ENCODE data around the gene DNAI1.

DNA sequence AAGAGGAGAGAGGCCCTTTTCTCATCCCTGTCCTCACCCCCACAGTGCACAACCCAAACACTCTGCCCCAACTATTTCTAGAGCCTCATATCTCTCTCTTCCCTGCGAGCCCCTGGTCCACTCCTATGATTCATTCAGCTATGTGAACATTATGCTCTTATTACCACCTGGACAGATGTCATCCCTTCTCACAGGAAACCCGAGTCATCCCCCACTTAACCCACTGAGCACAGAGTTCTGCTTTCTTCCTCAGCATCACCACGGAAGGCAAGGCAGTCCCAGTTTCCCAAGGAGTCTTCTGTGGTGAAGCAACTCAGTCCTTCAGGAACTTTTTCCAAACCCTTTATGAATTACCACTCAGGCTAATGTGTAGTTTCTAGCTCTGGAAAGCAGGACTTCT lies 1.3 kb downstream of the DNAI1 start:
- TF ChIP-seq, protein P1, sequence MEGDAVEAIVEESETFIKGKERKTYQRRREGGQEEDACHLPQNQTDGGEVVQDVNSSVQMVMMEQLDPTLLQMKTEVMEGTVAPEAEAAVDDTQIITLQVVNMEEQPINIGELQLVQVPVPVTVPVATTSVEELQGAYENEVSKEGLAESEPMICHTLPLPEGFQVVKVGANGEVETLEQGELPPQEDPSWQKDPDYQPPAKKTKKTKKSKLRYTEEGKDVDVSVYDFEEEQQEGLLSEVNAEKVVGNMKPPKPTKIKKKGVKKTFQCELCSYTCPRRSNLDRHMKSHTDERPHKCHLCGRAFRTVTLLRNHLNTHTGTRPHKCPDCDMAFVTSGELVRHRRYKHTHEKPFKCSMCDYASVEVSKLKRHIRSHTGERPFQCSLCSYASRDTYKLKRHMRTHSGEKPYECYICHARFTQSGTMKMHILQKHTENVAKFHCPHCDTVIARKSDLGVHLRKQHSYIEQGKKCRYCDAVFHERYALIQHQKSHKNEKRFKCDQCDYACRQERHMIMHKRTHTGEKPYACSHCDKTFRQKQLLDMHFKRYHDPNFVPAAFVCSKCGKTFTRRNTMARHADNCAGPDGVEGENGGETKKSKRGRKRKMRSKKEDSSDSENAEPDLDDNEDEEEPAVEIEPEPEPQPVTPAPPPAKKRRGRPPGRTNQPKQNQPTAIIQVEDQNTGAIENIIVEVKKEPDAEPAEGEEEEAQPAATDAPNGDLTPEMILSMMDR (IDR thresholded peaks at IDR 0.05 in 4 of 5, conservative IDR thresholded peaks at IDR 0.05 in 1 of 5): no peak
- TF ChIP-seq POLR2A (IDR thresholded peaks at IDR 0.05): peak in 1 of 2 donors; percentile 34
